ENCODE data around the gene BRD1. TPM values are rescaled to one million over a fixed set of nuclear protein-coding genes. Genes with fewer than 3 reads are reported as not detected.

The BRD1 gene
- total and polyA plus RNA-seq, 9 donors: 13.6 to 45.6 (median 35.8) TPM

- H3K4me3 ChIP-seq: no peak overlapping the region
- TF ChIP-seq POLR2A (IDR thresholded peaks at IDR 0.05) (no peak), CTCF (IDR thresholded peaks at IDR 0.05) (no peak), EP300 (IDR thresholded peaks at IDR 0.05) (no peak)
- H3K36me3 ChIP-seq: no peaks in the 10 kb centered on the region
- 79 to 87% (median 85%) methylated on average over 9 of the region's 9 CpGs for WGBS, 3 donors
- H3K27me3 ChIP-seq: no peaks in the 10 kb centered on the region
- DNase-seq: peak in 1 of 5 donors; percentile 11
- no peak overlapping the region for H3K27ac ChIP-seq
- H3K4me1 ChIP-seq (ENCODE audit: insufficient read depth): no peaks in the 10 kb centered on the region
- intact Hi-C loops (cut with DNase I): no loop called here
- H3K9me3 ChIP-seq: no peaks in the 10 kb centered on the region
Observed at GRCh38 chr22:49749227-49749626, 78.4 kb downstream of the BRD1 start.

GRCh38 chr22:49748514-49748913 lies 79.2 kb downstream of the BRD1 start:
- no peaks in the 10 kb centered on the region for H3K27me3 ChIP-seq
- TF ChIP-seq POLR2A (IDR thresholded peaks at IDR 0.05) (no peak), CTCF (IDR thresholded peaks at IDR 0.05) (no peak)
- no peak overlapping the region for H3K27ac ChIP-seq
- no peak overlapping the region for H3K4me3 ChIP-seq
- H3K36me3 ChIP-seq: no peaks in the 10 kb centered on the region
- DNase-seq: peak in 1 of 5 donors; percentile 9
- no peaks in the 10 kb centered on the region for H3K4me1 ChIP-seq (ENCODE audit: insufficient read depth)
- H3K9me3 ChIP-seq: no peaks in the 10 kb centered on the region
- intact Hi-C loops (cut with DNase I): no loop called here
- 78 to 86% (median 79%) methylated on average over 4 to 5 of the region's 5 CpGs for WGBS, 3 donors

GRCh38 chr22:49747716-49748115 lies 80.0 kb downstream of the BRD1 start:
- no peaks in the 10 kb centered on the region for H3K36me3 ChIP-seq
- 80 to 88% (median 83%) methylated on average over 3 of the region's 3 CpGs for WGBS, 3 donors
- H3K4me1 ChIP-seq (ENCODE audit: insufficient read depth): no peaks in the 10 kb centered on the region
- no peaks in the 10 kb centered on the region for H3K9me3 ChIP-seq
- intact Hi-C loops (cut with DNase I): no loop called here
- TF ChIP-seq POLR2A (IDR thresholded peaks at IDR 0.05) (no peak), EP300 (IDR thresholded peaks at IDR 0.05) (no peak), CTCF (IDR thresholded peaks at IDR 0.05) (no peak)
- H3K27ac ChIP-seq: no peak overlapping the region
- DNase-seq: no peak
- no peak overlapping the region for H3K4me3 ChIP-seq
- H3K27me3 ChIP-seq: no peaks in the 10 kb centered on the region

- Histone ChIP-seq H3K27me3 (no peaks in the 10 kb centered on the region), H3K4me1 (ENCODE audit: insufficient read depth) (no peaks in the 10 kb centered on the region), H3K36me3 (no peaks in the 10 kb centered on the region), H3K4me3 (no peak overlapping the region), H3K9me3 (no peaks in the 10 kb centered on the region), H3K27ac (no peak overlapping the region)
- no peak for DNase-seq
- intact Hi-C loops (cut with DNase I): no loop called here
- WGBS, 3 donors: 85 to 90% (median 89%) methylated on average over 3 of the region's 3 CpGs
- TF ChIP-seq CTCF (IDR thresholded peaks at IDR 0.05): no peak
- no peak for TF ChIP-seq EP300 (IDR thresholded peaks at IDR 0.05)
- no peak for TF ChIP-seq POLR2A (IDR thresholded peaks at IDR 0.05)
Observed at GRCh38 chr22:49747130-49747529, 80.5 kb downstream of the BRD1 start.

- no peak for DNase-seq
- Histone ChIP-seq H3K4me3 (no peak overlapping the region), H3K4me1 (ENCODE audit: insufficient read depth) (no peaks in the 10 kb centered on the region), H3K27ac (no peak overlapping the region), H3K36me3 (no peaks in the 10 kb centered on the region), H3K27me3 (no peaks in the 10 kb centered on the region), H3K9me3 (no peaks in the 10 kb centered on the region)
- TF ChIP-seq CTCF (IDR thresholded peaks at IDR 0.05): no peak
- TF ChIP-seq POLR2A (IDR thresholded peaks at IDR 0.05): no peak
- TF ChIP-seq EP300 (IDR thresholded peaks at IDR 0.05): no peak
- intact Hi-C loops (cut with DNase I): no loop called here
- 56 to 63% (median 62%) methylated on average over 3 of the region's 3 CpGs for WGBS, 3 donors
Observed at GRCh38 chr22:49746065-49746464, 81.6 kb downstream of the BRD1 start.
